PC-9 (cell line): Measurements from ENCODE around the gene PRPF38B. TPM values are rescaled to one million over a fixed set of nuclear protein-coding genes. Genes with fewer than 3 reads are reported as not detected.

Experiments used
- BruUV-seq: library from RNA; stranded (reverse); fragments of 400-500 nt; replicated peaks from 2 replicates; lab custom pipeline; 2021; lab: Mats Ljungman, UMichigan
- CTCF ChIA-PET: fragments of 300-600 bp; sonication (Branson Sonifier 250); formaldehyde crosslinking; loops from one replicate; lab custom pipeline; 2022; ENCODE audit warnings: antibody characterized with exemption; lab: Charles Lee
- POLR2A ChIA-PET: fragments of 300-600 bp; sonication (Branson Sonifier 250); formaldehyde crosslinking; loops from one replicate; lab custom pipeline; 2022; ENCODE audit warnings: antibody characterized with exemption; ENCODE audit not compliant: unreplicated experiment; lab: Charles Lee
- DNase-seq, 2 experiments: peaks; one replicate each; pipeline versions ENCODE4 v3.0.0 to v3.0.0-alpha.2; 2015 to 2022; ENCODE audit warnings: mixed read lengths in 1 of 2
- H2AFZ ChIP-seq: fragments of 200-600 bp; sonication (generic); 2 replicates; pipeline ENCODE4 v1.8.1; 2017; ENCODE audit warnings: antibody characterized with exemption
- H3F3A ChIP-seq: fragments of 200-600 bp; sonication (generic); 2 replicates; pipeline ENCODE4 v1.8.1; 2017; ENCODE audit warnings: antibody characterized with exemption, mild to moderate bottlenecking, low read depth; ENCODE audit not compliant: insufficient read depth
- H3K27ac ChIP-seq: fragments of 200-600 bp; sonication (generic); 2 replicates; pipeline ENCODE4 v1.6.1; 2016; ENCODE audit warnings: mixed run types
- H3K27me3 ChIP-seq: fragments of 200-600 bp; sonication (generic); 2 replicates; pipeline ENCODE4 v1.6.1; 2016; ENCODE audit warnings: low read depth, mixed run types; ENCODE audit not compliant: insufficient read depth
- H3K36me3 ChIP-seq: fragments of 200-600 bp; sonication (generic); 2 replicates; pipeline ENCODE4 v1.6.1; 2016; ENCODE audit warnings: low read depth, mixed run types
- H3K4me1 ChIP-seq: fragments of 200-600 bp; sonication (generic); replicated peaks from 2 replicates; pipeline ENCODE4 v1.6.1; 2016; ENCODE audit warnings: mixed run types; ENCODE audit not compliant: insufficient read depth
- H3K4me2 ChIP-seq: fragments of 200-600 bp; sonication (generic); 2 replicates; pipeline ENCODE4 v1.6.1; 2017; ENCODE audit warnings: mixed run types
- H3K4me3 ChIP-seq: fragments of 200-600 bp; sonication (generic); 2 replicates; pipeline ENCODE4 v1.6.1; 2016; ENCODE audit warnings: mixed run types
- H3K79me2 ChIP-seq: fragments of 200-600 bp; sonication (generic); 2 replicates; pipeline ENCODE4 v1.6.1; 2017; ENCODE audit warnings: low read depth, mixed run types
- H3K9me2 ChIP-seq: fragments of 200-600 bp; sonication (generic); 2 replicates; pipeline ENCODE4 v1.8.1; 2017; ENCODE audit warnings: mild to moderate bottlenecking; ENCODE audit not compliant: insufficient read depth
- H3K9me3 ChIP-seq: fragments of 200-600 bp; sonication (generic); 2 replicates; pipeline ENCODE4 v1.8.1; 2016; ENCODE audit warnings: low read depth; ENCODE audit not compliant: insufficient read depth
- H4K20me1 ChIP-seq: fragments of 200-600 bp; sonication (generic); 2 replicates; pipeline ENCODE4 v1.8.1; 2017; ENCODE audit not compliant: insufficient read depth
- EZH2 ChIP-seq: fragments of 200-600 bp; sonication (generic); IDR thresholded peaks from 2 replicates; pipeline ENCODE4 v1.8.0; 2017; ENCODE audit warnings: antibody characterized with exemption, low read depth
- intact Hi-C: fragments of 100-400 bp; cut with micrococcal nuclease; formaldehyde crosslinking; loops from one replicate; pipeline ENCODE4 v1.10.0; 2022; ENCODE audit not compliant: unreplicated experiment
- total RNA-seq: library from RNA; stranded (reverse); gene quantifications from 2 replicates; pipeline ENCODE4 v1.2.3, GENCODE V29; 2021
- TF ChIP-seq, protein P1 (sequence below): fragments of 200-600 bp; sonication (generic); conservative IDR thresholded peaks from 2 replicates; pipeline ENCODE4 v1.6.1; 2017; ENCODE audit warnings: mixed run types, antibody characterized with exemption, mild to moderate bottlenecking, moderate library complexity

Gene PRPF38B
- total RNA-seq, 1 experiment from 2014 or later = 48.9 TPM

DNA sequence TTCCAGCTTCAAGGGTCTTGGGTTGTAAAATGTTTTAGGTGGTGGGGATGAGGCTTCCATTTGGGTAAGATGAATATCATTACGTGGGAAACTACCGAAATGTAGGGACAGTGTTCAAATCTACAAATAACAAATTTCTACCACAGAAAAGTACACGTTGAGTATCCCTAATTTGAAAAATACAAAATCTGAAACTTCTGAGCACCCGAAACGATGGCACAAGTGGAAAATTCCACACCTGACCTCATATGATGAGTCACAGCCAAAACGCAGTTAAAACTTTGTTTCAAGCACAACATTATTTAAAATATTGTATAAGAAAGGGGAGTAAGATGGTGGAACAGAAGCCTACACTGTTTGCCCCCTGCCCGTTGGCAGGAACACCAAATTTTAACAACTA lies 22.4 kb upstream of the PRPF38B start:
- Histone ChIP-seq H3K4me3 (no peak overlapping the region), H3K79me2 (no peaks in the 10 kb centered on the region), H3K36me3 (no peaks in the 10 kb centered on the region), H3K27ac (no peak overlapping the region), H2AFZ (no peak overlapping the region), H3K4me2 (no peak overlapping the region), H3K9me3 (no peaks in the 10 kb centered on the region), H4K20me1 (no peaks in the 10 kb centered on the region), H3K27me3 (no peaks in the 10 kb centered on the region), H3F3A (no peaks in the 10 kb centered on the region), H3K9me2 (no peaks in the 10 kb centered on the region), H3K4me1 (peaks cover 9% of the 10 kb centered on the region)
- CTCF ChIA-PET = no interaction called here
- intact Hi-C loops = no loop called here
- POLR2A ChIA-PET = no interaction called here
- no TSS peak for BruUV-seq
- TF ChIP-seq EZH2 = no peak
- TF ChIP-seq, protein P1, sequence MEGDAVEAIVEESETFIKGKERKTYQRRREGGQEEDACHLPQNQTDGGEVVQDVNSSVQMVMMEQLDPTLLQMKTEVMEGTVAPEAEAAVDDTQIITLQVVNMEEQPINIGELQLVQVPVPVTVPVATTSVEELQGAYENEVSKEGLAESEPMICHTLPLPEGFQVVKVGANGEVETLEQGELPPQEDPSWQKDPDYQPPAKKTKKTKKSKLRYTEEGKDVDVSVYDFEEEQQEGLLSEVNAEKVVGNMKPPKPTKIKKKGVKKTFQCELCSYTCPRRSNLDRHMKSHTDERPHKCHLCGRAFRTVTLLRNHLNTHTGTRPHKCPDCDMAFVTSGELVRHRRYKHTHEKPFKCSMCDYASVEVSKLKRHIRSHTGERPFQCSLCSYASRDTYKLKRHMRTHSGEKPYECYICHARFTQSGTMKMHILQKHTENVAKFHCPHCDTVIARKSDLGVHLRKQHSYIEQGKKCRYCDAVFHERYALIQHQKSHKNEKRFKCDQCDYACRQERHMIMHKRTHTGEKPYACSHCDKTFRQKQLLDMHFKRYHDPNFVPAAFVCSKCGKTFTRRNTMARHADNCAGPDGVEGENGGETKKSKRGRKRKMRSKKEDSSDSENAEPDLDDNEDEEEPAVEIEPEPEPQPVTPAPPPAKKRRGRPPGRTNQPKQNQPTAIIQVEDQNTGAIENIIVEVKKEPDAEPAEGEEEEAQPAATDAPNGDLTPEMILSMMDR = no peak
- DNase-seq = no peak

DNA sequence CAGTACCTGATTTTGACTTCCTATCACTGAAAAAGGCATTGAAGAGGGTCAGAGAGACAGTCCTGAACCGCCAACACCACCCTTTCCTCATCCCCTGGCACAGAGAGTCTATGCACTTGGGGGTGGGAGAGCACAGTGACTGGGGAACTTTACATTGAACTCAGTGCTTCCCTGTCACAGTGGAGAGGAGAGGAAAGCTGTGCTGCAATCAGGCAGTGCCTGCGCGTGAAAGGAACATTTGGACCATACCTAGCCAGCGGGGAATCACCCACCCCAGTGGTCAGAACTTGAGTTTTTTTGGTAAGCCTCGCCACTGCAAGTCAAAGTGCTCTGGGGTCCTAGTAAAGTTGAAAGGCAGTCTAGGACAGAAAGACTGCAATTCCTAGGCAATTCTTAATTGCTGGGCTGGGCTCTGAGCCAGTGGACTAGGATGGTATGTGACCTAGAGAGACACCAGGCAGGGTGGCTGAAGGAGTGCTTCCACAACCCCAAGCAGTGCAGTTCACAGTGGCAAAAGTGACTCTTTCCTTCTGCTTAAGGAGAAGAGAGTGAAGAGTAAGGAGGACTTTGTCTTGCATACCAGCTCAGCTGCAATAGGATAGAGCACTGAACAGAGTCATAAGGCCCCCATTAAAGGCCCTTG lies 21.9 kb upstream of the PRPF38B start:
- TF ChIP-seq EZH2 = no peak
- TF ChIP-seq, protein P1 = no peak
- intact Hi-C loops = no loop called here

GRCh38 chr1:108671143-108671542 lies 21.0 kb upstream of the PRPF38B start:
- Histone ChIP-seq H4K20me1 (no peaks in the 10 kb centered on the region), H3K9me2 (no peaks in the 10 kb centered on the region), H3F3A (no peaks in the 10 kb centered on the region), H3K4me3 (no peak overlapping the region), H3K36me3 (no peaks in the 10 kb centered on the region), H3K79me2 (no peaks in the 10 kb centered on the region), H3K4me1 (peaks cover 9% of the 10 kb centered on the region), H3K4me2 (no peak overlapping the region), H2AFZ (no peak overlapping the region), H3K27ac (no peak overlapping the region), H3K27me3 (no peaks in the 10 kb centered on the region), H3K9me3 (no peaks in the 10 kb centered on the region)
- BruUV-seq = no TSS peak
- intact Hi-C loops = no loop called here
- no peak for DNase-seq
- CTCF ChIA-PET = no interaction called here
- TF ChIP-seq, protein P1 = no peak
- TF ChIP-seq EZH2 = no peak
- POLR2A ChIA-PET = no interaction called here

More for the DNA sequence above, 21.9 kb upstream of the PRPF38B start:
- H3K79me2 ChIP-seq = no peaks in the 10 kb centered on the region
- no peaks in the 10 kb centered on the region for H3K27me3 ChIP-seq
- no peaks in the 10 kb centered on the region for H3K9me2 ChIP-seq
- H2AFZ ChIP-seq = no peak overlapping the region
- no TSS peak for BruUV-seq
- H3K4me2 ChIP-seq = no peak overlapping the region
- H3F3A ChIP-seq = no peaks in the 10 kb centered on the region
- POLR2A ChIA-PET = no interaction called here
- CTCF ChIA-PET = no interaction called here
- no peak for DNase-seq
- no peak overlapping the region for H3K27ac ChIP-seq
- H3K9me3 ChIP-seq = no peaks in the 10 kb centered on the region
- H3K36me3 ChIP-seq = no peaks in the 10 kb centered on the region
- no peak overlapping the region for H3K4me3 ChIP-seq
- no peaks in the 10 kb centered on the region for H4K20me1 ChIP-seq
- peaks cover 9% of the 10 kb centered on the region for H3K4me1 ChIP-seq
